MM.1S (cell line): ENCODE measurements around the gene ZFP36L1.
"Not testable (repeated sequence)": the region's sequence is repeated elsewhere in the genome, so short reads cannot be mapped to it uniquely, and the experiment has no call there.

ENCODE experiments used
- DNase-seq: peaks from one replicate; pipeline ENCODE4 v3.0.0-alpha.2; 2015
- H2AFZ ChIP-seq: fragments of 300-600 bp; sonication (generic); 2 replicates; pipeline ENCODE4 v1.6.0; 2016; ENCODE audit warnings: antibody characterized with exemption, low read length
- H3F3A ChIP-seq: fragments of 300-600 bp; sonication (generic); 2 replicates; pipeline ENCODE4 v1.6.1; 2016; ENCODE audit warnings: mild to moderate bottlenecking, antibody characterized with exemption, low read length, moderate library complexity, mixed read lengths; ENCODE audit not compliant: insufficient read depth
- H3K27ac ChIP-seq: fragments of 300-600 bp; sonication (generic); 2 replicates; pipeline ENCODE4 v1.5.1; 2016; ENCODE audit warnings: mild to moderate bottlenecking, low read length
- H3K27me3 ChIP-seq: fragments of 300-600 bp; sonication (generic); replicated peaks from 2 replicates; pipeline ENCODE4 v1.6.0; 2016; ENCODE audit warnings: low read length; ENCODE audit not compliant: insufficient read depth
- H3K36me3 ChIP-seq: fragments of 300-600 bp; sonication (generic); replicated peaks from 2 replicates; pipeline ENCODE4 v1.6.1; 2016; ENCODE audit warnings: mild to moderate bottlenecking, low read length, mixed read lengths; ENCODE audit not compliant: insufficient read depth
- H3K4me1 ChIP-seq: fragments of 300-600 bp; sonication (generic); 2 replicates; pipeline ENCODE4 v1.6.1; 2016; ENCODE audit warnings: low read length, mixed read lengths
- H3K4me2 ChIP-seq: fragments of 300-600 bp; sonication (generic); 2 replicates; pipeline ENCODE4 v1.6.0; 2016; ENCODE audit warnings: low read depth, low read length
- H3K4me3 ChIP-seq: fragments of 300-600 bp; sonication (generic); 2 replicates; pipeline ENCODE4 v1.5.1; 2016; ENCODE audit warnings: low read length, mixed read lengths
- H3K79me2 ChIP-seq: fragments of 300-600 bp; sonication (generic); 2 replicates; pipeline ENCODE4 v1.6.1; 2016; ENCODE audit warnings: mixed run types, low read length, mixed read lengths
- H3K9ac ChIP-seq: fragments of 300-600 bp; sonication (generic); 2 replicates; pipeline ENCODE4 v1.6.1; 2016; ENCODE audit warnings: low read length, mixed read lengths
- H3K9me2 ChIP-seq: fragments of 300-600 bp; sonication (generic); replicated peaks from 2 replicates; pipeline ENCODE4 v1.6.1; 2016; ENCODE audit warnings: mild to moderate bottlenecking, low read length, mixed read lengths; ENCODE audit not compliant: insufficient read depth
- H3K9me3 ChIP-seq: fragments of 300-600 bp; sonication (generic); replicated peaks from 2 replicates; pipeline ENCODE4 v1.6.1; 2016; ENCODE audit warnings: mild to moderate bottlenecking, low read length, mixed read lengths; ENCODE audit not compliant: insufficient read depth
- H4K20me1 ChIP-seq: fragments of 300-600 bp; sonication (generic); 2 replicates; pipeline ENCODE4 v1.6.1; 2016; ENCODE audit warnings: mild to moderate bottlenecking, low read length, moderate library complexity, mixed read lengths; ENCODE audit not compliant: insufficient read depth
- CTCF ChIP-seq: fragments of 300-600 bp; sonication (generic); IDR thresholded peaks from 2 replicates; pipeline ENCODE4 v1.5.1; 2016; ENCODE audit warnings: antibody characterized with exemption, low read length, mixed read lengths
- EZH2 ChIP-seq: fragments of 300-600 bp; sonication (generic); optimal IDR thresholded peaks from 2 replicates; pipeline ENCODE3; 2017; ENCODE audit warnings: low read depth, mild to moderate bottlenecking, antibody characterized with exemption, low read length, mixed read lengths
- EZH2phosphoT487 ChIP-seq: fragments of 300-600 bp; sonication (generic); IDR thresholded peaks from 2 replicates; pipeline ENCODE4 v1.6.1; 2018; ENCODE audit warnings: antibody characterized with exemption, low read length

Gene ZFP36L1

GRCh38 chr14:68766299-68767247, 26.3 kb downstream of the ZFP36L1 start:
- no peak overlapping the region for H3K4me3 ChIP-seq
- H3K36me3 ChIP-seq = no peaks in the 10 kb centered on the region
- H3K9me3 ChIP-seq = no peaks in the 10 kb centered on the region
- DNase-seq = no peak
- H4K20me1 ChIP-seq = no peaks in the 10 kb centered on the region
- no peak for TF ChIP-seq CTCF
- TF ChIP-seq EZH2phosphoT487 = no peak
- no peak for TF ChIP-seq EZH2
- no peaks in the 10 kb centered on the region for H3K4me1 ChIP-seq
- no peaks in the 10 kb centered on the region for H3K79me2 ChIP-seq
- no peak overlapping the region for H3K4me2 ChIP-seq
- no peaks in the 10 kb centered on the region for H3K27me3 ChIP-seq
- no peaks in the 10 kb centered on the region for H3K9me2 ChIP-seq
- no peak overlapping the region for H3K27ac ChIP-seq
- H3K9ac ChIP-seq = no peak overlapping the region
- H3F3A ChIP-seq = no peaks in the 10 kb centered on the region
- H2AFZ ChIP-seq = no peak overlapping the region

DNA sequence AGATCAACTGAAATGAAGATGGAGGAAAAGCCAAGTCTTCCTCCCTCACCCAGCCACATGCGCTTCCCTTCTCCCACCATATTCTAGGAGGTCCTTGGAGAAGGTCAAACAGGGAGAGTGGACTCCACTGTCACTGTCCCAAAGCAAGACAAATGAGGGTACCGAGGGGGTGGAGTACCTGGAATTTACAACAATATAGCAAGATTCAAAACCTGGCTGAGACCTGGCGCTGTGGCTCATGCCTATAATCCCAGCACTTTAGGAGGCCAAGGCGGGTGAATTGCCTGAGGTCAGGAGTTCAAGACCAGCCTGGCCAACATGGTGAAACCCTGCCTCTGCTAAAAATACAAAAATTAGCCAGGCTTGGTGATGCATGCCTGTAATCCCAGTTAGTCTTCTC, 29.0 kb downstream of the ZFP36L1 start:
- H3K4me3 ChIP-seq, H4K20me1 ChIP-seq, H3K27ac ChIP-seq, H3K79me2 ChIP-seq, H2AFZ ChIP-seq, H3K9ac ChIP-seq, H3K27me3 ChIP-seq, H3K4me1 ChIP-seq, H3K4me2 ChIP-seq, H3F3A ChIP-seq, H3K9me3 ChIP-seq, H3K36me3 ChIP-seq, DNase-seq, H3K9me2 ChIP-seq: not testable (repeated sequence)

- Histone ChIP-seq H4K20me1 (no peaks in the 10 kb centered on the region), H3K36me3 (no peaks in the 10 kb centered on the region), H3K79me2 (no peaks in the 10 kb centered on the region), H3K9me2 (no peaks in the 10 kb centered on the region), H3F3A (no peaks in the 10 kb centered on the region), H3K9ac (no peak overlapping the region), H3K4me1 (no peaks in the 10 kb centered on the region), H3K4me3 (no peak overlapping the region), H3K27me3 (no peaks in the 10 kb centered on the region), H2AFZ (no peak overlapping the region), H3K27ac (no peak overlapping the region), H3K9me3 (no peaks in the 10 kb centered on the region), H3K4me2 (no peak overlapping the region)
- DNase-seq = no peak
- no peak for TF ChIP-seq CTCF
- no peak for TF ChIP-seq EZH2
- TF ChIP-seq EZH2phosphoT487 = no peak
Measured at GRCh38 chr14:68762953-68763764, 29.7 kb downstream of the ZFP36L1 start.
